CD14-positive monocyte (primary cell): ENCODE results near the gene ZBED1. TPM values are rescaled to one million over a fixed set of nuclear protein-coding genes. Genes with fewer than 3 reads are reported as not detected.

Experiments used
- DNase-seq, 3 donors: peaks; one replicate each; pipeline ENCODE4 v3.0.0-alpha.2; 2011 to 2022
- H2AFZ ChIP-seq: 2 replicates; pipeline ENCODE4 v1.6.0; 2012; ENCODE audit warnings: mild to moderate bottlenecking, low read depth, low read length, inconsistent platforms; ENCODE audit not compliant: insufficient read depth, poor library complexity, severe bottlenecking
- H3K27ac ChIP-seq, 2 donors: 1 replicate in 1 of 2; 2 replicates in 1 of 2; pipeline ENCODE4 v1.5.1; 2012 to 2013; ENCODE audit warnings: low read length in 2 of 2, control low read depth in 1 of 2, inconsistent platforms in 1 of 2, low read depth in 1 of 2, mild to moderate bottlenecking in 1 of 2
- H3K27me3 ChIP-seq, 2 donors: one replicate each; pipeline versions ENCODE4 v1.6.0 to v1.6.1; 2011 to 2013; ENCODE audit warnings: low read length in 2 of 2; ENCODE audit not compliant: control insufficient read depth in 2 of 2, insufficient read depth in 2 of 2
- H3K36me3 ChIP-seq, 2 donors: replicated peaks in 1 of 2; 1 replicate in 1 of 2; 2 replicates in 1 of 2; pipeline versions ENCODE4 v1.5.1 to v1.6.1; 2012 to 2013; ENCODE audit warnings: low read length in 2 of 2, control low read depth in 1 of 2, inconsistent platforms in 1 of 2, mild to moderate bottlenecking in 1 of 2; ENCODE audit not compliant: insufficient read depth in 2 of 2, control insufficient read depth in 1 of 2
- H3K4me1 ChIP-seq, 2 donors: 1 replicate in 1 of 2; 2 replicates in 1 of 2; pipeline versions ENCODE4 v1.5.1 to v1.6.1; 2012 to 2013; ENCODE audit warnings: low read length in 2 of 2, control low read depth in 1 of 2, inconsistent platforms in 1 of 2, mild to moderate bottlenecking in 1 of 2, moderate library complexity in 1 of 2; ENCODE audit not compliant: insufficient read depth in 2 of 2, control insufficient read depth in 1 of 2
- H3K4me2 ChIP-seq: replicated peaks from 2 replicates; pipeline ENCODE3; 2012; ENCODE audit warnings: low read length, moderate library complexity, mild to moderate bottlenecking; ENCODE audit not compliant: poor library complexity, severe bottlenecking; ENCODE audit errors: extremely low read depth
- H3K4me3 ChIP-seq, 3 experiments: fragments of 200-600 bp in 1 of 3; sonication (generic) in 1 of 3; replicated peaks in 1 of 3; 1 replicate in 2 of 3; 2 replicates in 1 of 3; pipeline ENCODE4 v1.5.1; 2011 to 2013; ENCODE audit warnings: low read length in 3 of 3, mild to moderate bottlenecking in 3 of 3, control low read depth in 2 of 3, low read depth in 2 of 3, inconsistent platforms in 1 of 3, moderate library complexity in 1 of 3
- H3K79me2 ChIP-seq: 2 replicates; pipeline ENCODE4 v1.6.0; 2012; ENCODE audit warnings: mild to moderate bottlenecking, control low read depth, inconsistent platforms, low read length, moderate library complexity; ENCODE audit not compliant: insufficient read depth
- H3K9ac ChIP-seq: 2 replicates; pipeline ENCODE4 v1.6.0; 2017; ENCODE audit warnings: low read length, mild to moderate bottlenecking; ENCODE audit not compliant: insufficient read depth, poor library complexity, severe bottlenecking
- H3K9me3 ChIP-seq, 2 donors: replicated peaks in 1 of 2; 1 replicate in 1 of 2; 2 replicates in 1 of 2; pipeline versions ENCODE4 v1.5.1 to v1.6.1; 2012 to 2013; ENCODE audit warnings: low read length in 2 of 2, control low read depth in 1 of 2; ENCODE audit not compliant: control insufficient read depth in 1 of 2, insufficient read depth in 1 of 2
- H4K20me1 ChIP-seq: 2 replicates; pipeline ENCODE4 v1.6.0; 2012; ENCODE audit warnings: mild to moderate bottlenecking, low read length, control low read depth, moderate library complexity; ENCODE audit not compliant: insufficient read depth
- H3K27ac Mint-ChIP-seq, 7 donors: one replicate each; pipeline ENCODE4 v1.8.0; 2020; ENCODE audit warnings: mild to moderate bottlenecking in 7 of 7, mixed read lengths in 7 of 7, moderate library complexity in 6 of 7, inconsistent platforms in 2 of 7
- H3K27me3 Mint-ChIP-seq, 3 donors: one replicate each; pipeline ENCODE4 v1.8.0; 2021 to 2022; ENCODE audit warnings: low read depth in 3 of 3, mild to moderate bottlenecking in 3 of 3, mixed read lengths in 3 of 3, moderate library complexity in 3 of 3, inconsistent platforms in 1 of 3
- H3K36me3 Mint-ChIP-seq, 2 donors: one replicate each; pipeline ENCODE4 v1.8.0; 2020; ENCODE audit warnings: mixed read lengths in 2 of 2, inconsistent platforms in 1 of 2, mild to moderate bottlenecking in 1 of 2
- H3K4me1 Mint-ChIP-seq: one replicate; pipeline ENCODE4 v1.8.0; 2020; ENCODE audit warnings: mild to moderate bottlenecking, mixed read lengths
- H3K4me3 Mint-ChIP-seq, 2 donors: one replicate each; pipeline ENCODE4 v1.8.0; 2020; ENCODE audit warnings: mild to moderate bottlenecking in 2 of 2, mixed read lengths in 2 of 2, moderate library complexity in 1 of 2
- H3K9me3 Mint-ChIP-seq, 7 donors: one replicate each; pipeline ENCODE4 v1.8.0; 2020 to 2022; ENCODE audit warnings: mixed read lengths in 7 of 7, mild to moderate bottlenecking in 6 of 7, moderate library complexity in 6 of 7, inconsistent platforms in 2 of 7
- WGBS: methylation state at CpG from one replicate; pipeline ENCODE4 v1.1.5; 2013; ENCODE audit warnings: missing lambda C conversion rate; ENCODE audit not compliant: insufficient coverage; 5-methylcytosine and 5-hydroxymethylcytosine counted together
- intact Hi-C, 2 donors: fragments of 100-400 bp; cut with micrococcal nuclease; formaldehyde crosslinking; loops; one replicate each; pipeline versions ENCODE4 v1.15.0 to v1.15.1; 2023
- polyA plus RNA-seq, 3 donors: library from polyadenylated mRNA; depleted of rRNA in 1 of 3; unstranded in 2 of 3; stranded (reverse) in 1 of 3; fragments of 300-500 nt in 2 of 3; fragments of >200 nt in 1 of 3; fragmentation: Illumina TruSeq in 2 of 3; gene quantifications; 1 replicate in 2 of 3; 2 replicates in 1 of 3; pipeline ENCODE4 v1.2.3, GENCODE V29; 2012 to 2021
- TF ChIP-seq, protein P1 (sequence below): fragments of 200-600 bp; IDR thresholded peaks from one replicate; pipeline ENCODE4 v1.8.0; 2022; ENCODE audit warnings: antibody characterized with exemption, mild to moderate bottlenecking

Gene ZBED1
- polyA plus RNA-seq, 3 donors: 13.9 to 32.1 (median 23.1) TPM

DNA sequence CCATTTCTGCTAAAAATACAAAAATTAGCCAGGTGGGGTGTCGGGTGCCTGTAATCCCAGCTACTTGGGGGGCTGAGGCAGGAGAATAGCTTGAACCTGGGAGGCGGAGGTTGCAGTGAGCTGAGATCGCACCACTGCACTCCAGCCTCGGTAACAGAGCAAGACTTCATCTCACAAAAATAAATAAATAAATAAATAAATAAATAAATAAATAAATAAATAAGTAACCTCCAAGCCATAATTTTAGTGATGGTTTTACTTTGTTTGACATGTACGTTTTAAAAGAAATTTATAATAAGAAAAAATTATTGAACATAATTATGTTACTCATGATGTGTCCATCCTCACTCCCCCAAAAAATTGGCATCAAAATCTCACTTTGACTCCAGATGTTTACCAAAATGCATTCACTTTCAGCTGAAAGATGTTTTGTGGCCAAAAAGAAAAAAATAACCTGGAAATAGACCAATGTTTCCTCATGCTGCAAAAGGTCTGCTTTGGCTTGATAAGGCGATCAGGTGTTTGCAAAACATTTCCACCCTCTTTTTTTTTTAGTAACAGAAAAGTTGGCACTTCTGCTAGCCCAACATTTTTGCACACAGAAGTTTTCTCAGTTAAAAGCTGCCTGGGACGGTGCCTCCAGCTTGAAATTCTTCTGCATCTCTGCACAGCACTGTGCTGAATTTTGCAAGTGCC is 42.2 kb upstream of the ZBED1 start:
- Histone ChIP-seq H3K27me3 (no peaks in the 10 kb centered on the region), H3K9ac (no peak overlapping the region), H3K4me2 (no peak overlapping the region), H3K27ac (no peak overlapping the region), H3K36me3 (no peaks in the 10 kb centered on the region), H3K4me3 (no peak overlapping the region), H2AFZ (no peak overlapping the region), H3K9me3 (peaks cover 0 to 3% of the 10 kb centered on the region in 2 donors), H4K20me1 (no peaks in the 10 kb centered on the region), H3K79me2 (no peaks in the 10 kb centered on the region), H3K4me1 (no peaks in the 10 kb centered on the region)
- Mint-ChIP-seq H3K27ac (no peak overlapping the region), H3K9me3 (peaks cover 2 to 18% (median 4%) of the 10 kb centered on the region in 7 donors), H3K27me3 (peaks cover 2 to 11% (median 5%) of the 10 kb centered on the region in 3 donors), H3K4me1 (peaks cover 9% of the 10 kb centered on the region), H3K4me3 (no peak overlapping the region), H3K36me3 (no peaks in the 10 kb centered on the region)
- DNase-seq: no peak
- intact Hi-C loops: no loop called here
- TF ChIP-seq, protein P1, sequence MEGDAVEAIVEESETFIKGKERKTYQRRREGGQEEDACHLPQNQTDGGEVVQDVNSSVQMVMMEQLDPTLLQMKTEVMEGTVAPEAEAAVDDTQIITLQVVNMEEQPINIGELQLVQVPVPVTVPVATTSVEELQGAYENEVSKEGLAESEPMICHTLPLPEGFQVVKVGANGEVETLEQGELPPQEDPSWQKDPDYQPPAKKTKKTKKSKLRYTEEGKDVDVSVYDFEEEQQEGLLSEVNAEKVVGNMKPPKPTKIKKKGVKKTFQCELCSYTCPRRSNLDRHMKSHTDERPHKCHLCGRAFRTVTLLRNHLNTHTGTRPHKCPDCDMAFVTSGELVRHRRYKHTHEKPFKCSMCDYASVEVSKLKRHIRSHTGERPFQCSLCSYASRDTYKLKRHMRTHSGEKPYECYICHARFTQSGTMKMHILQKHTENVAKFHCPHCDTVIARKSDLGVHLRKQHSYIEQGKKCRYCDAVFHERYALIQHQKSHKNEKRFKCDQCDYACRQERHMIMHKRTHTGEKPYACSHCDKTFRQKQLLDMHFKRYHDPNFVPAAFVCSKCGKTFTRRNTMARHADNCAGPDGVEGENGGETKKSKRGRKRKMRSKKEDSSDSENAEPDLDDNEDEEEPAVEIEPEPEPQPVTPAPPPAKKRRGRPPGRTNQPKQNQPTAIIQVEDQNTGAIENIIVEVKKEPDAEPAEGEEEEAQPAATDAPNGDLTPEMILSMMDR: no peak
- WGBS: 7% methylated on average over 2 of the region's 7 CpGs

DNA sequence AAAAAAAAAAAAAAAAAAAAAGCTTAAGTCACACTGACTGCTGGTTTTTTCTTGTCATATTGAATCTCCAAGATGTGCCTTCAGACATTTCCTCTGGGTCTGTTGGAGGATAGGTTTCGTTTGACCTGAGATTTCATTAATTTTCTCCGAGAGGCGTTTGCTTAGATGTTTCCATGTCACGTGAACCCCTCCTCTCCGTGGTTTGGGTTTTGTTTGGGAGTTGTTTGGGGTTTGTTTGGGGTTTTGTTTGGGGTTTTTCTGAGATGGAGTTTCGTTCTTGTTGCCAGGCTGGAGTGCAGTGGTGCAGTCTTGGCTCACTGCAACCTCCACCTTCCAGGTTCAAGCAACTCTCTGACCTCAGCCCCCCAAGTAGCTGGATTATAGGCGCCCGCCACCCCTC is 40.8 kb upstream of the ZBED1 start:
- peaks cover 9% of the 10 kb centered on the region for H3K4me1 Mint-ChIP-seq

More for the DNA sequence above, 40.8 kb upstream of the ZBED1 start:
- H3K79me2 ChIP-seq: no peaks in the 10 kb centered on the region
- H2AFZ ChIP-seq: no peak overlapping the region
- no peaks in the 10 kb centered on the region for H4K20me1 ChIP-seq
- Mint-ChIP-seq H3K9me3 (peaks cover 0 to 13% (median 4%) of the 10 kb centered on the region in 7 donors), H3K4me3 (no peak overlapping the region), H3K27me3 (peaks cover 2 to 14% (median 7%) of the 10 kb centered on the region in 3 donors), H3K27ac (no peak overlapping the region), H3K36me3 (no peaks in the 10 kb centered on the region)
- TF ChIP-seq, protein P1: no peak
- H3K4me3 ChIP-seq: no peak overlapping the region
- H3K36me3 ChIP-seq: no peaks in the 10 kb centered on the region
- 77% methylated on average over 3 of the region's 8 CpGs for WGBS
- peaks cover 0 to 2% of the 10 kb centered on the region in 2 donors for H3K9me3 ChIP-seq
- no peak overlapping the region for H3K9ac ChIP-seq
- intact Hi-C loops: no loop called here
- no peak overlapping the region for H3K4me2 ChIP-seq
- no peaks in the 10 kb centered on the region for H3K4me1 ChIP-seq
- H3K27ac ChIP-seq: no peak overlapping the region
- no peak for DNase-seq
- H3K27me3 ChIP-seq: no peaks in the 10 kb centered on the region
